ENCODE measurements around the gene DNAJC22. TPM values are rescaled to one million over a fixed set of nuclear protein-coding genes. Genes with fewer than 3 reads are reported as not detected.

The DNAJC22 gene
- total and polyA plus RNA-seq, 2 of the 13 experiments (the other 11 are each of a cell fraction or from before 2014, with no cell fraction given), result 25.2 to 31.7 TPM

DNA sequence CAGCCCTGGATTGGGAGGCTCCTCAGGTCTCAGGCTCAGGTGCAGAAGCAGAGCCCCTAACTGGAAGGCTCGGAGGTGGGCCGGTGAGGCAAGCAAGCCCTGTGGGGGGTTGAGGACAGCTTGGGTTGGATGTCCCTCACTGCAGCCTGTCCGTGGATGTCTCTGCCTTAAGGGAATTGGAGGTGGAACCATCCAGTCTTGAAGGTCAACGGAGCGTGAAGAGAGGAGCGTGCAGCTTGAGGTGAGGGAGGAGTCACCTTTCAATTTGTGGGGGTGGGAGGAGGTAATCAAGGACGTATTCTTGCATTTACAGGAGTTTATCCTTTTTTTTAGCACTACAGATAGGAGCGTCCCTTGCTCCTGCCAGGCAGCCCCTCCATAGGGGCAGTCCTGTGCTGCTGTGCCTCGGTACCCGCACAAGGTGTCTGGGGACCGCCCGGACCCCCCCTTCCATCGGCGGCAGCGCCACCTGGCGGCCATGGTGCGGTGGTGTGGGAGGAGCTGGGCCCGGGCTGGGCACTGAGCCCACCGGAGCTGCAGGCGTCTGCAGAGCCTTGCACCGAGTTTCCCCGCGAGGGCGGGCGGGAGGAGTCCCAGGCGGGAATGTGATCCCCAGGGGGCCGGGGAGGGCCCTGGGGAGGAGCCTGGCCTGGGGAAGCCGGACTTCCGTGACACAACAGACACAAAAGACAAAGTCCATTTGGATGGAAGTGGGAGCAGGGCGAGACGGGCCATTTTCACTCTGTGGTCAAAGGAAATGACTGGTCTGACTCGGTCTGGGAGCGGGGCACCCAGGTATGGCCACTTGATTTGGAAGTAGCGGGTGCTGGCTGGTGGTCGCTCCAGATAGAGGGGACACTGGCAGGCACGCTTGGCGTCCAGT is 864 bp downstream of the DNAJC22 start (continued):
- TF ChIP-seq, protein P1, sequence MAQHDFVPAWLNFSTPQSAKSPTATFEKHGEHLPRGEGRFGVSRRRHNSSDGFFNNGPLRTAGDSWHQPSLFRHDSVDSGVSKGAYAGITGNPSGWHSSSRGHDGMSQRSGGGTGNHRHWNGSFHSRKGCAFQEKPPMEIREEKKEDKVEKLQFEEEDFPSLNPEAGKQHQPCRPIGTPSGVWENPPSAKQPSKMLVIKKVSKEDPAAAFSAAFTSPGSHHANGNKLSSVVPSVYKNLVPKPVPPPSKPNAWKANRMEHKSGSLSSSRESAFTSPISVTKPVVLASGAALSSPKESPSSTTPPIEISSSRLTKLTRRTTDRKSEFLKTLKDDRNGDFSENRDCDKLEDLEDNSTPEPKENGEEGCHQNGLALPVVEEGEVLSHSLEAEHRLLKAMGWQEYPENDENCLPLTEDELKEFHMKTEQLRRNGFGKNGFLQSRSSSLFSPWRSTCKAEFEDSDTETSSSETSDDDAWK (CRISPR knock-in tag; IDR thresholded peaks at IDR 0.05), result no peak
- TF ChIP-seq ZBTB38 (CRISPR knock-in tag; IDR thresholded peaks at IDR 0.05), result peak; percentile 54
- TF ChIP-seq, protein P2, sequence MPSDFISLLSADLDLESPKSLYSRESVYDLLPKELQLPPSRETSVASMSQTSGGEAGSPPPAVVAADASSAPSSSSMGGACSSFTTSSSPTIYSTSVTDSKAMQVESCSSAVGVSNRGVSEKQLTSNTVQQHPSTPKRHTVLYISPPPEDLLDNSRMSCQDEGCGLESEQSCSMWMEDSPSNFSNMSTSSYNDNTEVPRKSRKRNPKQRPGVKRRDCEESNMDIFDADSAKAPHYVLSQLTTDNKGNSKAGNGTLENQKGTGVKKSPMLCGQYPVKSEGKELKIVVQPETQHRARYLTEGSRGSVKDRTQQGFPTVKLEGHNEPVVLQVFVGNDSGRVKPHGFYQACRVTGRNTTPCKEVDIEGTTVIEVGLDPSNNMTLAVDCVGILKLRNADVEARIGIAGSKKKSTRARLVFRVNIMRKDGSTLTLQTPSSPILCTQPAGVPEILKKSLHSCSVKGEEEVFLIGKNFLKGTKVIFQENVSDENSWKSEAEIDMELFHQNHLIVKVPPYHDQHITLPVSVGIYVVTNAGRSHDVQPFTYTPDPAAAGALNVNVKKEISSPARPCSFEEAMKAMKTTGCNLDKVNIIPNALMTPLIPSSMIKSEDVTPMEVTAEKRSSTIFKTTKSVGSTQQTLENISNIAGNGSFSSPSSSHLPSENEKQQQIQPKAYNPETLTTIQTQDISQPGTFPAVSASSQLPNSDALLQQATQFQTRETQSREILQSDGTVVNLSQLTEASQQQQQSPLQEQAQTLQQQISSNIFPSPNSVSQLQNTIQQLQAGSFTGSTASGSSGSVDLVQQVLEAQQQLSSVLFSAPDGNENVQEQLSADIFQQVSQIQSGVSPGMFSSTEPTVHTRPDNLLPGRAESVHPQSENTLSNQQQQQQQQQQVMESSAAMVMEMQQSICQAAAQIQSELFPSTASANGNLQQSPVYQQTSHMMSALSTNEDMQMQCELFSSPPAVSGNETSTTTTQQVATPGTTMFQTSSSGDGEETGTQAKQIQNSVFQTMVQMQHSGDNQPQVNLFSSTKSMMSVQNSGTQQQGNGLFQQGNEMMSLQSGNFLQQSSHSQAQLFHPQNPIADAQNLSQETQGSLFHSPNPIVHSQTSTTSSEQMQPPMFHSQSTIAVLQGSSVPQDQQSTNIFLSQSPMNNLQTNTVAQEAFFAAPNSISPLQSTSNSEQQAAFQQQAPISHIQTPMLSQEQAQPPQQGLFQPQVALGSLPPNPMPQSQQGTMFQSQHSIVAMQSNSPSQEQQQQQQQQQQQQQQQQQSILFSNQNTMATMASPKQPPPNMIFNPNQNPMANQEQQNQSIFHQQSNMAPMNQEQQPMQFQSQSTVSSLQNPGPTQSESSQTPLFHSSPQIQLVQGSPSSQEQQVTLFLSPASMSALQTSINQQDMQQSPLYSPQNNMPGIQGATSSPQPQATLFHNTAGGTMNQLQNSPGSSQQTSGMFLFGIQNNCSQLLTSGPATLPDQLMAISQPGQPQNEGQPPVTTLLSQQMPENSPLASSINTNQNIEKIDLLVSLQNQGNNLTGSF (CRISPR knock-in tag; IDR thresholded peaks at IDR 0.05), result peak; percentile 69; the same call in 1 of the 2 replicates
- TF ChIP-seq, protein P3, sequence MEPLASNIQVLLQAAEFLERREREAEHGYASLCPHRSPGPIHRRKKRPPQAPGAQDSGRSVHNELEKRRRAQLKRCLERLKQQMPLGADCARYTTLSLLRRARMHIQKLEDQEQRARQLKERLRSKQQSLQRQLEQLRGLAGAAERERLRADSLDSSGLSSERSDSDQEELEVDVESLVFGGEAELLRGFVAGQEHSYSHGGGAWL (CRISPR knock-in tag; IDR thresholded peaks at IDR 0.05), result no peak
- TF ChIP-seq, protein P4, sequence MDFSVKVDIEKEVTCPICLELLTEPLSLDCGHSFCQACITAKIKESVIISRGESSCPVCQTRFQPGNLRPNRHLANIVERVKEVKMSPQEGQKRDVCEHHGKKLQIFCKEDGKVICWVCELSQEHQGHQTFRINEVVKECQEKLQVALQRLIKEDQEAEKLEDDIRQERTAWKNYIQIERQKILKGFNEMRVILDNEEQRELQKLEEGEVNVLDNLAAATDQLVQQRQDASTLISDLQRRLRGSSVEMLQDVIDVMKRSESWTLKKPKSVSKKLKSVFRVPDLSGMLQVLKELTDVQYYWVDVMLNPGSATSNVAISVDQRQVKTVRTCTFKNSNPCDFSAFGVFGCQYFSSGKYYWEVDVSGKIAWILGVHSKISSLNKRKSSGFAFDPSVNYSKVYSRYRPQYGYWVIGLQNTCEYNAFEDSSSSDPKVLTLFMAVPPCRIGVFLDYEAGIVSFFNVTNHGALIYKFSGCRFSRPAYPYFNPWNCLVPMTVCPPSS (IDR thresholded peaks at IDR 0.05), result no peak
- TF ChIP-seq, protein P5, sequence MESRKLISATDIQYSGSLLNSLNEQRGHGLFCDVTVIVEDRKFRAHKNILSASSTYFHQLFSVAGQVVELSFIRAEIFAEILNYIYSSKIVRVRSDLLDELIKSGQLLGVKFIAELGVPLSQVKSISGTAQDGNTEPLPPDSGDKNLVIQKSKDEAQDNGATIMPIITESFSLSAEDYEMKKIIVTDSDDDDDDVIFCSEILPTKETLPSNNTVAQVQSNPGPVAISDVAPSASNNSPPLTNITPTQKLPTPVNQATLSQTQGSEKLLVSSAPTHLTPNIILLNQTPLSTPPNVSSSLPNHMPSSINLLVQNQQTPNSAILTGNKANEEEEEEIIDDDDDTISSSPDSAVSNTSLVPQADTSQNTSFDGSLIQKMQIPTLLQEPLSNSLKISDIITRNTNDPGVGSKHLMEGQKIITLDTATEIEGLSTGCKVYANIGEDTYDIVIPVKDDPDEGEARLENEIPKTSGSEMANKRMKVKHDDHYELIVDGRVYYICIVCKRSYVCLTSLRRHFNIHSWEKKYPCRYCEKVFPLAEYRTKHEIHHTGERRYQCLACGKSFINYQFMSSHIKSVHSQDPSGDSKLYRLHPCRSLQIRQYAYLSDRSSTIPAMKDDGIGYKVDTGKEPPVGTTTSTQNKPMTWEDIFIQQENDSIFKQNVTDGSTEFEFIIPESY (CRISPR knock-in tag; IDR thresholded peaks at IDR 0.05), result peak; percentile 21; the same call in 1 of the 2 replicates
- TF ChIP-seq RBM39 (IDR thresholded peaks at IDR 0.05; ENCODE audit: low read depth, low read length, poor library complexity, severe bottlenecking), result peak; percentile 30
- TF ChIP-seq, protein P6, sequence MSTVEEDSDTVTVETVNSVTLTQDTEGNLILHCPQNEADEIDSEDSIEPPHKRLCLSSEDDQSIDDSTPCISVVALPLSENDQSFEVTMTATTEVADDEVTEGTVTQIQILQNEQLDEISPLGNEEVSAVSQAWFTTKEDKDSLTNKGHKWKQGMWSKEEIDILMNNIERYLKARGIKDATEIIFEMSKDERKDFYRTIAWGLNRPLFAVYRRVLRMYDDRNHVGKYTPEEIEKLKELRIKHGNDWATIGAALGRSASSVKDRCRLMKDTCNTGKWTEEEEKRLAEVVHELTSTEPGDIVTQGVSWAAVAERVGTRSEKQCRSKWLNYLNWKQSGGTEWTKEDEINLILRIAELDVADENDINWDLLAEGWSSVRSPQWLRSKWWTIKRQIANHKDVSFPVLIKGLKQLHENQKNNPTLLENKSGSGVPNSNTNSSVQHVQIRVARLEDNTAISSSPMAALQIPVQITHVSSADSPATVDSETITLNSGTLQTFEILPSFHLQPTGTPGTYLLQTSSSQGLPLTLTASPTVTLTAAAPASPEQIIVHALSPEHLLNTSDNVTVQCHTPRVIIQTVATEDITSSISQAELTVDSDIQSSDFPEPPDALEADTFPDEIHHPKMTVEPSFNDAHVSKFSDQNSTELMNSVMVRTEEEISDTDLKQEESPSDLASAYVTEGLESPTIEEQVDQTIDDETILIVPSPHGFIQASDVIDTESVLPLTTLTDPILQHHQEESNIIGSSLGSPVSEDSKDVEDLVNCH (CRISPR knock-in tag; IDR thresholded peaks at IDR 0.05), result no peak
- peak; percentile 87 for TF ChIP-seq DR1 (CRISPR knock-in tag; IDR thresholded peaks at IDR 0.05)
- peak in 1 of 2 experiments; percentile 56; a peak in 1 of 4 replicates for TF ChIP-seq EP300 (IDR thresholded peaks at IDR 0.05; ENCODE audit: low read depth in 2 of 2, low read length in 2 of 2)
- TF ChIP-seq EP300 (CRISPR knock-in tag; IDR thresholded peaks at IDR 0.05; ENCODE audit: borderline replicate concordance), result 0 out of 2 replicates have a peak, but pooled peaks have one; percentile 23
- TF ChIP-seq, protein P7, sequence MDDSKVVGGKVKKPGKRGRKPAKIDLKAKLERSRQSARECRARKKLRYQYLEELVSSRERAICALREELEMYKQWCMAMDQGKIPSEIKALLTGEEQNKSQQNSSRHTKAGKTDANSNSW (CRISPR knock-in tag; IDR thresholded peaks at IDR 0.05; ENCODE audit: borderline replicate concordance), result no peak
- no peak for TF ChIP-seq ZNF251 (CRISPR knock-in tag; IDR thresholded peaks at IDR 0.05)
